ENCODE results near the gene JADE1.

DNA sequence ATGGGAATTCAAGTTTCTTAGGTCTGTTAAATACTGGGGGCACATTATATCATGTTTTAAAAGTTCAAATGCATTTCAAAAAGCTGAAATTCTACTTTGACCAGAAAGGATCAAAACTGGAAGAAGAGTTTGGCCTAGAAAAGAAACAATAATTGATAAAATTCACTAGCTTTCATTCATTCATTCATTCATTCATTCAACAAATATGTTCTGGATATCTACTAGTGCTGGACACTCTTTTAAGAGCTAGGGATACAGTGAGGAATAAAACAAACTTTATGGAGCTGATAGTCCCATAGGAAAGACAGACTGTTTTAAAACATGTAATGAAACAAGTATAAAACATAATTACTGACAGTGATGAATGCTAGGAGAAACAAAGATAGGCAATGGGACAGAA lies 106.0 kb downstream of the JADE1 start:
- TF ChIP-seq, protein P1, sequence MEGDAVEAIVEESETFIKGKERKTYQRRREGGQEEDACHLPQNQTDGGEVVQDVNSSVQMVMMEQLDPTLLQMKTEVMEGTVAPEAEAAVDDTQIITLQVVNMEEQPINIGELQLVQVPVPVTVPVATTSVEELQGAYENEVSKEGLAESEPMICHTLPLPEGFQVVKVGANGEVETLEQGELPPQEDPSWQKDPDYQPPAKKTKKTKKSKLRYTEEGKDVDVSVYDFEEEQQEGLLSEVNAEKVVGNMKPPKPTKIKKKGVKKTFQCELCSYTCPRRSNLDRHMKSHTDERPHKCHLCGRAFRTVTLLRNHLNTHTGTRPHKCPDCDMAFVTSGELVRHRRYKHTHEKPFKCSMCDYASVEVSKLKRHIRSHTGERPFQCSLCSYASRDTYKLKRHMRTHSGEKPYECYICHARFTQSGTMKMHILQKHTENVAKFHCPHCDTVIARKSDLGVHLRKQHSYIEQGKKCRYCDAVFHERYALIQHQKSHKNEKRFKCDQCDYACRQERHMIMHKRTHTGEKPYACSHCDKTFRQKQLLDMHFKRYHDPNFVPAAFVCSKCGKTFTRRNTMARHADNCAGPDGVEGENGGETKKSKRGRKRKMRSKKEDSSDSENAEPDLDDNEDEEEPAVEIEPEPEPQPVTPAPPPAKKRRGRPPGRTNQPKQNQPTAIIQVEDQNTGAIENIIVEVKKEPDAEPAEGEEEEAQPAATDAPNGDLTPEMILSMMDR (tag by site-specific recombination; IDR thresholded peaks at IDR 0.05) = no peak
- no peak for TF ChIP-seq ZNF792 (tag by site-specific recombination; IDR thresholded peaks at IDR 0.05)
- no peak for TF ChIP-seq PRDM1 (tag by site-specific recombination; IDR thresholded peaks at IDR 0.05)
- TF ChIP-seq ZNF530 (tag by site-specific recombination; IDR thresholded peaks at IDR 0.05; ENCODE audit: low read depth) = no peak
- TF ChIP-seq ZBTB8A (tag by site-specific recombination; IDR thresholded peaks at IDR 0.05) = no peak
- no peak for TF ChIP-seq ZFP3 (tag by site-specific recombination; IDR thresholded peaks at IDR 0.05; ENCODE audit: low read depth)
- no peak for TF ChIP-seq ZNF610 (tag by site-specific recombination; IDR thresholded peaks at IDR 0.05; ENCODE audit: borderline replicate concordance)
- no peak for TF ChIP-seq ZBTB17 (tag by site-specific recombination; IDR thresholded peaks at IDR 0.05)
- no peak for TF ChIP-seq ZNF596 (tag by site-specific recombination; IDR thresholded peaks at IDR 0.05)
- TF ChIP-seq, protein P2, sequence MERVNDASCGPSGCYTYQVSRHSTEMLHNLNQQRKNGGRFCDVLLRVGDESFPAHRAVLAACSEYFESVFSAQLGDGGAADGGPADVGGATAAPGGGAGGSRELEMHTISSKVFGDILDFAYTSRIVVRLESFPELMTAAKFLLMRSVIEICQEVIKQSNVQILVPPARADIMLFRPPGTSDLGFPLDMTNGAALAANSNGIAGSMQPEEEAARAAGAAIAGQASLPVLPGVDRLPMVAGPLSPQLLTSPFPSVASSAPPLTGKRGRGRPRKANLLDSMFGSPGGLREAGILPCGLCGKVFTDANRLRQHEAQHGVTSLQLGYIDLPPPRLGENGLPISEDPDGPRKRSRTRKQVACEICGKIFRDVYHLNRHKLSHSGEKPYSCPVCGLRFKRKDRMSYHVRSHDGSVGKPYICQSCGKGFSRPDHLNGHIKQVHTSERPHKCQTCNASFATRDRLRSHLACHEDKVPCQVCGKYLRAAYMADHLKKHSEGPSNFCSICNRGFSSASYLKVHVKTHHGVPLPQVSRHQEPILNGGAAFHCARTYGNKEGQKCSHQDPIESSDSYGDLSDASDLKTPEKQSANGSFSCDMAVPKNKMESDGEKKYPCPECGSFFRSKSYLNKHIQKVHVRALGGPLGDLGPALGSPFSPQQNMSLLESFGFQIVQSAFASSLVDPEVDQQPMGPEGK (tag by site-specific recombination; IDR thresholded peaks at IDR 0.05) = no peak
- no peak for TF ChIP-seq OVOL3 (tag by site-specific recombination; IDR thresholded peaks at IDR 0.05)
- TF ChIP-seq ZNF529 (tag by site-specific recombination; IDR thresholded peaks at IDR 0.05; ENCODE audit: insufficient replicate concordance) = no peak
- TF ChIP-seq ZNF514 (tag by site-specific recombination; IDR thresholded peaks at IDR 0.05) = no peak
- no peak for TF ChIP-seq ZNF658 (tag by site-specific recombination; IDR thresholded peaks at IDR 0.05)

All from HEK293 (cell line).